Myocyte (in vitro differentiated cells): ENCODE data around the gene TBC1D20. TPM values are rescaled to one million over a fixed set of nuclear protein-coding genes. Genes with fewer than 3 reads are reported as not detected.
"Not testable (repeated sequence)": the region's sequence is repeated elsewhere in the genome, so short reads cannot be mapped to it uniquely, and the experiment has no call there.

Experiments used
- DNase-seq: peaks from one replicate; pipeline ENCODE4 v3.0.0-alpha.2; 2012; ENCODE audit warnings: low read depth
- total RNA-seq: library from RNA; depleted of rRNA; stranded (reverse); fragments of >200 nt; gene quantifications from 2 replicates; pipeline ENCODE4 v1.2.3, GENCODE V29; 2014

TBC1D20 gene
- total RNA-seq, 1 donor from 2014 or later: 40.1 TPM

DNA sequence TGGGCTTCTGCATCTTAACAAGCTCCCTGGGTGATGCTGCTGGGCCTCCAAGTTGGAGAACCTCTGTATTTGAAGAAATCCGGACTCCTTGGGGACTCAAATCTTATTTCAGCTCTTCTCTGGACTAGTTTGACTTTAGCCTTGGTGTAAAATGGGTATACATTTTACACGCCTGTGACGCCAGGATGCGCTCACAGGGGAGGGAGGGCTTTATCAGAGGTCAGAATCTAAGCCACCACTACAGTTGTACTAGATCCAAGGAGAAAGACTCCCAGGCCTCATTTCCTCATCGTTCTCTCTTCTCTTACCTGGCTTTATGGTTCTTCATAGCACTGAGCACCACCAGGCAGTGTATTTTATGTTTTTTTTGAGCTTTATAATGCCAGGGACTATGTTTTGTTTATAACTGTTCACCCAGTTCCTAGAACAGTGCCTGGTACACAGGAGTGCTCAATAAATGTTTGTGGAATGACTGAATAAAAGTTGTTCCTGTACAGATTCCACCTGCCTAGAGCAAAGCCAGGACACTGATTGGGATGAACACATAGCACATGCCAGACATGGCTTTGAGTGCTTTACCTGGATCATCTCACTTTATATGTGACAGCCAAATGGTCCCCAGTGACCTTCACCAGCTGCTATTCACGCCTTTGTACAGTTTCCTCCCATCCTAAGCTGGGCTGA, 59.3 kb downstream of the TBC1D20 start:
- no peak for DNase-seq

DNA sequence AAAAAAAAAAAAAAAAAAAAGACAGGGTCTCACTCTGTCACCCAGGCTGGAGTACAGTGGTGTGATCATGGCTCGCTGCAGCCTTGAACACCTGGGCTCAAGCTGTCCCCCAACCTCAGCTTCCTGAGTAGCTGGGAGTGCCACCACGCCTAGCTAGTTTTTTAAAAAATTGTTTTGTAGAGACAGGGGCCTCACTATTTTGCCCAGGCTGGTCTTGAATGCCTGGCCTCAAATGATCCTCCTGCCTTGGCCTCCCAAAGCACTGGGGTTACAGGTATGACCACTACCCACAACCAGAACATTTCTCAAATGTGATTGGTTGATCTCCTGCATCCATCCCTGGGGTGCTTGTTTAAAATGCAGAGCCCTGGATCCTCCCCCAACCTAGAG, 59.8 kb downstream of the TBC1D20 start:
- no peak for DNase-seq

DNA sequence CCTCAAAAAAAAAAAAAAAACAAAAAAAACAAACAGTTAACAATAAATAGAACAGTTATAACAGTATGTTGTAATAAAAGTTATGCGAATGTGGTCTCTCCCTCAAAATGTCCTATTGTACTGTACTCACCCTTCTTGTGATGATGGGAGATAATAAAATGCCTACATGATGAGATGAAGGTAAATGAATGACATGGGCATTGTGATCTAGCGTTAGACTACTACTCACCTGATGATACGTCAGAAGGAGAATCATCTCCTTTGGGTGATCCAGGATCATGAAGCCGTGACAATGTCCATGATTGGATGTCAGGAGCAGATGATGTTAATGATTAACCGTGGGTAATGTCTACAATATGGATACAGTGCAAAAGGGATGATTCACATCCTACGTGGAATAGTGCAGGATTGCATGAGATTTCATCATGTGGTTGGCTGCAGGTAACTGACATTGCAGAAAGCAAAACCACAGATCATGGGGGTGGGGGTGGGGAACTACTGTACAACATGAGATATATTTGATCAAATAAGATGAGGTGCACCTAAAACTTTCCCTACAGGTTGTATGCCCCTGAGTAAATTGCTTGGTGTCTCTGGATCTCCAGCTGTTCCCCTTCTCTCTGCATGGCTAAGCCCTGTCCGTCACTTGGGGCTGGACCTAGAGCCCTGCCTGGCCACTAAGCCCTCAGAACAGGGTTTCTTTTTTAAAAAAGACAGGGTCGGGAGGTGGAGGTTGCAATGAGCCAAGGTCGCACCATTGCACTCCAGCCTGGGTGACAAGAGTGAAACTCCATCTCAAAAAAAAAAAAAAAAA, 60.4 kb downstream of the TBC1D20 start:
- DNase-seq: no peak

DNA sequence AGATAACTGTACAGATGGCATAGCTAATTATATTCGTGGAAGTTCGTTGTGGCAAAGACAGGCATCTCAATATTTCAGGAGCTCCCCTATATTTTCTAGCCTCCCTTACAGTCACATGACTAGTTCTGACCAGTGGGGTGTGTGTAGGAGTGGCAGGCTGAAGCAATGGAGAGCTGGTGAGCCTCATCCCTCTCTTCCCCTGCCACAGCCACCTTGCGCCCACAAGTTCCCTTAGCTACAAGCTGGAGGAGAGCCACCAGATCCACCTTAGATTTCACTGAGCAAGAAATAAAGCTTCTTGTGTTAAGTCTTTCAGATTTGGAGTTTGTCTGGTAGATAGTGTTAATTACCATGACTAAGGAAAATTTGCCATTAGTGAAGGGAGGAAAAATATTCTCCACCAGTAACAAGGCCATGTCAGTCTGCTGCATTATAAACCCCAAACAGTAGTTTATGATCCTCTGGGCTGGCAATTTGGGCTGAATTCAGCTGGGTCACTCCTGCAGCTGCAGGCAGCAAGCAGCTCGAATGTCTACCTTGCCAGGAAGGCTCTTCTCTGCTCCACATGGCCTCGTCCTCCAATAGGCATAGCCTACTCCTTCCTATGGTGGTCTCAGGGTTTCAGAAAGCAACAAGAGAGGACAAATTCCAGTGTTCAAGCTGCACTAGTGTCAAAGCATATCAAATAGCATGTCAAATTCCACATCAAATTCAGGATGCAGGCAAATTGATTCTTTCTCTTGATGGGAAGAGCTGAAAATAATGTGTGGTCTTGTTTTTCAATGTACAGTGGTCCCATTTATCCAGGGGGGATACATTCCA, 61.7 kb downstream of the TBC1D20 start:
- no peak for DNase-seq

DNA sequence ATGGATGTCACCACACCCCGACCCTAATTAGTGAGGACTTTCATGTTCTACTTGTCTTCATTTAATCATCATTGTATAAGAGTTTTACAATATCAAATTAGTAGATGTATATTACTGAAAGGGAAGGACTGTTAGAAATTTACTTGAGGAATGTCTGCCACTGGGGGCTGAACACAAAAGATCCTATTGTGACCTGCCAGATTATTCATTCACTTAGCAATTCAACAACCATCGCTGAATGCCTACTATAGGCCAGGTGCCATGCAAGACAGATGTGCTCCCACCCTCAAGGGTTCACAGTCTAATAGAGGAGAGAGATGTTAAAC, 62.2 kb downstream of the TBC1D20 start:
- no peak for DNase-seq

DNA sequence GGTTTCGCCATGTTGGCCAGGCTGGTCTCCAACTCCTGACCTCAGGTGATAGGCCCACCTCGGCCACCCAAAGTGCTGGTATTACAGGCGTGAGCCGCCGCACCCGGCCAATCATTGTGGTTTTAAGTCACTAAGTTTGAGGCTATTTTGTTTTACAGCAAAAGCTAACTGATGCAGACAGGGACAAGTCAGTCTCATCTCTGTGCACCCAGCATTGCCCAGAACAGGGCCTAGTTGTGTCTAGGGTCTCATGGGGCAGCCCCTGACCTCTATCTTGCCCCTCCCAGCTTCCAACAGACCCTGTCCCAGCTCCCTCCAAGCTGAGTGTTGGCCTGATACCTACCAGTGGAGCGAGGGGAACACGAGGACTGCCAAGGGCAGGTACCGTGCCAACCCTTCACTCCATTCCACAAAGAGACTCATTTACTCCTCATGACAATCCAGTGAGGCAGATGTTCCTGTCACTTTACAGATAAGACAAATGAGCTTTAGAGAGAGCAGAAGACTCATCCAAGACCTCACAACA, 63.1 kb downstream of the TBC1D20 start:
- no peak for DNase-seq

DNA sequence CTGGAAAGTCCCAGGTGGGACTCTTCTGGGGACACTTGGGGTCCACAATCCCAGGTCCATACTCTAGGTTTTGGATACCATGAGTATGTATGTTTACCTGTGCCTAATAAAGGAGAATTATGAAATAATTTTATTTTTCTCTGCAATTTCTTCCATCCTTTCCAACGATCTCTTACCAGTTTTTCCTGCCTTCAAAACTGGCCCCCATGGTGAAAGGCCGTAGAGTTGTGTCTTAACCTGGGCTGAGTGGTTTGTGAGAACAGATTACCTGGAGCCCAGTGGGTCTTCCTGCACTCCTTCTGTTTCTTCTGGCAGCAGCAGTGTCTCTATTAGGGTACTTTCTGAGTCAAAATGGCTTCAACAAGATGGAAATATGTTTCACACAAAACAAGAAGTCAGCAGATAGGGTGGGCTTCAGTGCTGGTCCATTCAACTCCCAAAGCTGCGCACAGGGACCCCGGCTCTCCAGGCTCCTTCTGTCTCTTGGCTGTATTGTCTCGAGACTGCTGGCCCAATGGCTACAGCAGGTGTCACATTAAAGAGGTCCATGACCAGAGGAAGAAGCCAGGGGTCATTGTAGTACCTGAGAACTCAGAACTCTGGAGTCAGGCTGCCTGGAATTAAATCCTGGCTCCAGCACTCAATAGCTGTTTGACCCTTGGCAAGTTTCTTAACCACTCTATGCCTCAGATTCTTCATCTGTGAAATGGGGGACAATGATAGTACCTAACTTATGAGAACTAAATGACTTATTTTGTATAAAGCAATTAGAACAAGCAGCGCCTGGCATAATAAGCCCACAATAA, 64.7 kb downstream of the TBC1D20 start:
- no peak for DNase-seq

DNA sequence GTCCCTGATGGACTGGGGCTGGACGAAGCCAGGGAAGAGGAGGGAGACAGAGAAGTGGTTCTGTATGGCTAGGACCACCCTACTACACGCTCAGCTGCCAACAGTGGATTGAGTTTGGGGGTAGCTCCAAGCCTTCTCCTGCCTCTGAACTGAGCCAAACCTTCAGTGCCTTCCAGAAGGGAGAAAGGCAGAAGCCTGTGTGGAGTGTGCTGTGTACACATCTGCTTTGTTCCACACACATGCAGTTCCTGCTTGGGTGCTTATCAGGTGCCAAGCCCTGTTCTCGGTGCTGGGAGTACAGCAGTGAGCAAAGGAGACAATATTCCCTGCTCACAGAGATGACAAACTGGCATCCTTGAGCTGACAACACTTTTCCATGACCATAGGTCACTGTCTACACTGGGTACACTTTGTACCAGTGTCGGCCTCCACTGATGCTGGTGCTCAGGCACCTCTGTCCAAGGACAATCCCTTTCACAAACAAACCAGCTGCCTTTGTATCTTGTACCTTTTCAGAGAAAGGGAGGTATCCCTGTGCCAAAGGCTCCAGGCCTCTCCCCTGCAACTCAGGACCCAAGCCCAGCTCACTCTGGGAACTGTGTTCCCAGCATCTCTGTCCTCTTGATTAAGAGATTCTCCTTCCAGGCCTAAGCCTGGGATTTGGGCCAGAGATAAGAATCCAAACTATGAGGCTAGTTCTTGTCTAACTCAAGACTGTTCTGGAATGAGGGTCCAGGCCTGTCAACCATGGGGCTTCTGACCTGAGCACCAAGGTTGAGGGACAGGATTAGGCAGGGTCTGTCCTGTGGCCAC, 65.5 kb downstream of the TBC1D20 start:
- no peak for DNase-seq

DNA sequence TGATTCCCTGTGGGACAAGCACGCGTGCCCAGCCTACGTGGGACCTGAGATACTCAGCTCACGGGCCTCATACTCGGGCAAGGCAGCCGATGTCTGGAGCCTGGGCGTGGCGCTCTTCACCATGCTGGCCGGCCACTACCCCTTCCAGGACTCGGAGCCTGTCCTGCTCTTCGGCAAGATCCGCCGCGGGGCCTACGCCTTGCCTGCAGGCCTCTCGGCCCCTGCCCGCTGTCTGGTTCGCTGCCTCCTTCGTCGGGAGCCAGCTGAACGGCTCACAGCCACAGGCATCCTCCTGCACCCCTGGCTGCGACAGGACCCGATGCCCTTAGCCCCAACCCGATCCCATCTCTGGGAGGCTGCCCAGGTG, 66.1 kb downstream of the TBC1D20 start:
- DNase-seq: no peak

DNA sequence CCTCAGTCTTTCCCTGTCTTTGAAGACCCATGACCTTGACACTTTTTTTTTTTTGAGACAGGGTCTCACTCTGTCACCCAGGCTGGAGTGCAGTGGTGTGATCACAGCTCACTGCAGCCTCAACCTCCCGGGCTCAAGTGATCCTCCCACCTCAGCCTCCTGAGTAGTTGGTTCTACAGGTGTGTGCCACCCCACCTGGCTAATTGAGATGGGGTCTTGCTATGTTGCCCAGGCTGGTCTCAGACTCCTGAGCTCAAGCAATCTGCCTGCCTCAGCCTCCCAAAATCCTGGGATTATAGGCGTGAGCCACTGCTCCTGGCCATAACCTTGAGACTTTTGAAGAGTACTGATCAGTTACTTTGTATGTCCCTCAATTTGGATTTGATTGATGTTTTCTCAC, 69.0 kb downstream of the TBC1D20 start:
- not testable (repeated sequence) for DNase-seq

DNA sequence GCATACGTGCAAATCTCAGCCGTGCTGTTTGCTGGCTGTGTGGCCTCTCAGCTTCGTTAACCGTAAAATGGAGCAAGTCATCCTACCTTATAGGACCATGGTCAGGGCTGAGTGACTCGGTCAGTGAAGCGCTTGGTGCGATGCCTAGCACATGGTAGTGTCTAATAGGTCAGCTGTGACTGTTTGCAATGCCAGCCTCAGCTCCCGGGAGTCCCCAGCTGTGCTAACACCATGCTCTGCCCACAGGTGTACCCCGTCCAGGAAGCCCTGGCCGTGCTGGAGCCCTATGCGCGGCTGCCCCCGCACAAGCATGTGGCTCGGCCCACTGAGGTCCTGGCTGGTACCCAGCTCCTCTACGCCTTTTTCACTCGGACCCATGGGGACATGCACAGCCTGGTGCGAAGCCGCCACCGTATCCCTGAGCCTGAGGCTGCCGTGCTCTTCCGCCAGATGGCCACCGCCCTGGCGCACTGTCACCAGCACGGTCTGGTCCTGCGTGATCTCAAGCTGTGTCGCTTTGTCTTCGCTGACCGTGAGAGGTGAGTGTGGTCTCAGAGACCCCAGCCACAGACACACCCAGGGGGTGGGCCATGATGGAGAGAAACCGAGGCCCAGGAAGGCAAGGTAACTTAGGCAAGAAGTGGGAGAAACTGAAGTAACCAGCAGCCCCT, 71.2 kb downstream of the TBC1D20 start:
- no peak for DNase-seq

DNA sequence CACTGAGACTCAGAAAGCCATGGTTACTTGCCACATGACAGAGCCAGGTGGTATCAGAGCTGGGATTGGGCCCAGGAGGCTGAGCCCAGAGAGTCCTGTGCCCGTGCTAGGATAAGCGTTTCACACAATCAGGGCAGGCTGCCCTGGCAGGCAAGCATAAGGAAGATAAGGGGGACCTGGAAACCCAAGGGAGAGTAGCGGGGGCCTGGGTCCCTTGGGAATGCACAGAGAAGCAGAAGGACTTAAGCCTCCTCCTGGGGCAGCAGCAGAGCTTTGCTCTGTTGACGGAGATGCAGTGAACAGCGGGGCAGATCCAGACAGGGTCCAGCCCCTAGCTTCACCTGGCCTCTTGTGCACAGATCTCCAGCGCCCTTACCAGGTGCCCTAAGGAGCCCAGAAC, 73.1 kb downstream of the TBC1D20 start:
- no peak for DNase-seq

DNA sequence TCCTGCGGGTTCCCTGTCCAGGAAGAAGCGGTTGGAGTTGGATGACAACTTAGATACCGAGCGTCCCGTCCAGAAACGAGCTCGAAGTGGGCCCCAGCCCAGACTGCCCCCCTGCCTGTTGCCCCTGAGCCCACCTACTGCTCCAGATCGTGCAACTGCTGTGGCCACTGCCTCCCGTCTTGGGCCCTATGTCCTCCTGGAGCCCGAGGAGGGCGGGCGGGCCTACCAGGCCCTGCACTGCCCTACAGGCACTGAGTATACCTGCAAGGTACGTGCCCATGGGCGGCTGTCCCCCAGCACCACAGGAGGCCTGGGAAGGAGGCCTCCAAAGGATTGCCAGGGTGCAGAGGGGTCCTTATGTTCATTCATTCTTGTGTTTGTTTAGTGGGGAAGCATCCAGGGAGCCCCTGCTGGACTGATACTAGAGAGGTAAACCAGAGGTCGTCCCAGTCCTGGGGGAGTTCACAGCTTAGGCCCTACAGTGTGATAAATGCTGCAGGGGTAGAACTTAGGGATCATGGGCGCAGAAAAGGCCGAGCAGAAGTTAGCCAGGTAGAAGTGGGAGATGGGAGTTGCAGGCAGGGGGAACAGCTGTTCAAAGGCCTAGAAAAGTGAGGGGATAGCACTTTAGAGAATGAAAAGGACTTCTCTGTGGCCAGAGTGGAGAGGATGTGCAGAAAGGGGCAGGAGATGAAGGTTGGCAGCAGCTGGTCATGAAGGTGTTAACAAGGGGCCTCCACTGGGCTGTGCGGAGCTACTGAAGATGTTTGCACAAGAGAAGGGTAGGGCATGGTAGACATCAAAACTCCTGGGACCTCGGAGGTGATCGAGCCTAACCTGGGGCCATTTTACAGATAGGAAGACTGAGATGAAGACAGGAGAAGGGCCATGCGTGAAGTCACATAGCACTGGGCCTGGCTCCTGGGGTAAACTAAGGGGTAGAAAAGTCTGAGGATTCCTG, 74.0 kb downstream of the TBC1D20 start:
- no peak for DNase-seq

DNA sequence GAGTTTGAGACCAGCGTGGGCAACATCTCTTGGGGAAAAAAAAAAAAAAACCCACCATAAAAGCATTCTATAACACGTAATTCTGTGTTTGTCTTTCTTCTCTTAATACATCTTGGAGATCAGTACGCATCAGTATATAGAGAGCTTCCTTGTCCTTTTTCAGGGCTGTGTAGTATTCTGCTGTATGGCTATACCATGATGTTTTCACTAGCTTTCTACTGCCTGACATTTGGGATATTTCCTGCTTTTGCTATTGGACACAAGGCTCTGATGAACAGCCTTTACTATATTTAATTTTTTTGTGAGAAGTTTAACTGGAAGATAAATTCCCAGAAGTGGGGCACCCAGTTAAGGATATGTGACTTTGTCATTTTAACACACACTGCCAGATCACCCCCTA, 74.8 kb downstream of the TBC1D20 start:
- DNase-seq: no peak

DNA sequence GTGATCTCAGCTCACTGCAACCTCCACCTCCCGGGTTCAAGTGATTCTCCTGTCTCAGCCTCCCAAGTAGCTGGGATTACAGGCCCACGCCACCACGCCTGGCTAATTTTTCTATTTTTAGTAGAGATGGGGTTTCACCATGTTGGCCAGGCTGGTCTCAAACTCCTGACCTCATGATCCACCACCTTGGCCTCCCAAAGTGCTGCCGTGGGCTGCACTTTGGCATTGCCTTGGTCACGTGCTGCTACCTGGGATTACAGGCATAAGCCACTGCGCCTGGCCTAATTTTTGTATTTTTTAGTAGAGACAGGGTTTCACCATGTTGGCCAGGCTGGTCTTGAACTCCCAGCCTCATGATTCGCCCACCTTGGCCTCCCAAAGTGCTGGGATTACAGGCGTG, 75.7 kb downstream of the TBC1D20 start:
- not testable (repeated sequence) for DNase-seq
